Mononuclear cell (primary cell): Measurements from ENCODE around the gene P4HA2. TPM values are rescaled to one million over a fixed set of nuclear protein-coding genes. Genes with fewer than 3 reads are reported as not detected.

ENCODE experiments used
- H3K27me3 ChIP-seq: 2 replicates; pipeline ENCODE4 v1.6.0; 2011; ENCODE audit warnings: low read length, control low read depth; ENCODE audit not compliant: insufficient read depth
- H3K4me1 ChIP-seq: 2 replicates; pipeline ENCODE4 v1.5.1; 2011; ENCODE audit warnings: mild to moderate bottlenecking, low read length, control low read depth; ENCODE audit not compliant: insufficient read depth
- H3K4me3 ChIP-seq: 2 replicates; pipeline ENCODE4 v1.5.1; 2011; ENCODE audit warnings: mild to moderate bottlenecking, low read length, moderate library complexity
- H3K9me3 ChIP-seq: 2 replicates; pipeline ENCODE4 v1.5.1; 2011; ENCODE audit warnings: low read depth, mild to moderate bottlenecking, control low read depth, low read length
- total RNA-seq: library from RNA; depleted of rRNA; stranded (reverse); fragments of >200 nt; gene quantifications from one replicate; pipeline ENCODE4 v1.2.3, GENCODE V29; 2012

Gene P4HA2
- total RNA-seq, 1 donor, result 0.31 TPM

DNA sequence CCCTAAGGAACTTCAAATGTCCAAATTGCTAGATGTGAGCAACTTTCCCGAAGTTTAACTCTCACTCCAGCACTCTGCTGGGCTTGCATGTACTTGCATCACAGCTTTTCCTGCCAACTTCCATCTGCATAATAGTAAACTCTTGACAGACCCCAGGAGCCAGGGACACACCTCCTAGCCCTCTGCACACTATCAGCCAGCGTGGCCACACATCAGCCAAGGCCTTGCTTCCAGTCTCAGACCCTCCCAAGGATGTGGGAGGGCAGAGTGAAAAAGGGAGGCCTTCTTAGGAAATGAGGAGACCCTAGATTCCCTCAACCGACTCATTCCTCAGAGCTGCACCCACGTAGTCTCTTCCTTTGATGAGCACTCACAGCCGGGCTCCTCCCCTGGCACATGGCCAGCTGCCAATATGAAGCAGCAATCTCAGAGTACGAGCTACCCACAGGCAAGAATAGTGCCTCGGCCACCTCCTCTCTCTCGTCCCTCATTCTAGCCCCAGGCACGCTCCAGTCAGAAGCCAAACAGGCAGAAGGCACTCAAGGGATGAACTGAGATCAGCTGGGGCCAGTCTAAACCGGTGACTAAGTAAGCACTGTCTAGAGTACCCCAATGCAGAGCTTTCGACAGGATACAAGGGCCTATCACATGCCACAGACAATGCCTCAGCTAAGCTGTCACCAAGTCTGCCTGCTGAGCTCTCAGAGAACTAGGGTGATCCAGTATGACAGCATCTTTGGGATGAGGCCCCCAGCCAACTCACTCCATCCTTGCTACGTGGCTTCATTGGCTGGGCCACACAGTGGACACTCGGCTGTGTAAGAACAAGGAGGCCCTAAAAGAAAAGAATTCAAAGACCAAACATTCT lies 2.3 kb downstream of the P4HA2 start:
- Histone ChIP-seq H3K9me3 (no peaks in the 10 kb centered on the region), H3K4me1 (peaks cover 12% of the 10 kb centered on the region), H3K27me3 (peaks cover 9% of the 10 kb centered on the region), H3K4me3 (no peak overlapping the region)

DNA sequence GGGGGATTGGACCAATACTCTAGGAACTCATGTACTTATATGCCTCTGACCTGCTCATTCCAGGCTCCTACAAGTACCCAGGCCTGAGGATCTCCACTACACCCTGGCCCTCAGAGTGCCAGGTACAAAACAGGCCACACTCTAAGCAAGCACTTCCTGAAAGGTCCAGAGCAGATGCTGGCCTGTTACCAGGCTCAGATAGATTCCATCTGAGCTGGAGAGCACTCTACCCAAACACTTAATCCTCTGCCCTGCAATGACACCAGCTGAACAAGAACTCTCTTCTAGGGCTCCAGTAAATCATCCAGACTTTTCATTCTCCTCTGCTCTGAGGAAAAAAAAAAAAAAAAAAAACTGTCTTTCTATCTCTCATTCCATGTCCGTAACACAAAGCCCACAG lies 2.9 kb downstream of the P4HA2 start:
- peaks cover 12% of the 10 kb centered on the region for H3K4me1 ChIP-seq
- no peak overlapping the region for H3K4me3 ChIP-seq
- no peaks in the 10 kb centered on the region for H3K9me3 ChIP-seq
- peaks cover 9% of the 10 kb centered on the region for H3K27me3 ChIP-seq

DNA sequence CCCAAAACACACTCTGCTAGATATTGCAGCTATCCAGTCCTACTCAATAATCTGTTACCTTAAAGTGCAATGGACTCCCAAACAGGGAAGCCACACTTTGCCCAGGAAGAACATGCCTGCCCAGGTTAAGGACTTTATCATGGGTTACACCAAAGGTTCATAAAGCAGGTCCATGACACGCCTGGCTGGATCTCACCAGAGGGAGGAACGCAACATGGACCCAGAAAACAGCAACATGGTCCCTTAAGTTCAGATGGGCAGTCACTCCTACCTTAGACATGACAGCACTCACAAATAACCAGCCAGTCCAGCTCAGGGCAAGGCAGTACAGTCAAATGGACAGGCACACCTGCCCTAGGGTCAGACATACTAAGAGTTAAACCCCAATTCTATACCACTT lies 3.8 kb downstream of the P4HA2 start:
- Histone ChIP-seq H3K4me3 (no peak overlapping the region), H3K4me1 (peaks cover 12% of the 10 kb centered on the region), H3K27me3 (peaks cover 9% of the 10 kb centered on the region), H3K9me3 (no peaks in the 10 kb centered on the region)

DNA sequence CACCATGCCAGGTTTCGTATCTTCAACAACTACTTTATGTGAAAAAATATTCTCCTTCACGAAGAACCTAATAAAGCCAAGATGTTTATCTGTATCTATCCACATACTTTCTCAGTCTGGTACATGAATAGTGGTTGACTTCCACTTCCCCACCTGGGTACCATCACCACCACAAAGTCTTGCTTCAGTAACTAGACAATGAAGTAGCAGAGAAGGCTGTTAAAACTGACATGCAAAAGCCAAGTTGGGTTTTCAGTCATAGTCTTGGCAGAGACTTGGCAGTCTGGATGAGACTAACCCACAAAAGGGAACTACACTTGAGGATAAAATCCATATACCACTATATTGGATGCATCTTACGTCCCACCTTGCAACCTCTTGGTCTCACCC lies 5.0 kb downstream of the P4HA2 start:
- Histone ChIP-seq H3K4me1 (peaks cover 7% of the 10 kb centered on the region), H3K4me3 (no peak overlapping the region), H3K27me3 (peaks cover 7% of the 10 kb centered on the region), H3K9me3 (no peaks in the 10 kb centered on the region)

DNA sequence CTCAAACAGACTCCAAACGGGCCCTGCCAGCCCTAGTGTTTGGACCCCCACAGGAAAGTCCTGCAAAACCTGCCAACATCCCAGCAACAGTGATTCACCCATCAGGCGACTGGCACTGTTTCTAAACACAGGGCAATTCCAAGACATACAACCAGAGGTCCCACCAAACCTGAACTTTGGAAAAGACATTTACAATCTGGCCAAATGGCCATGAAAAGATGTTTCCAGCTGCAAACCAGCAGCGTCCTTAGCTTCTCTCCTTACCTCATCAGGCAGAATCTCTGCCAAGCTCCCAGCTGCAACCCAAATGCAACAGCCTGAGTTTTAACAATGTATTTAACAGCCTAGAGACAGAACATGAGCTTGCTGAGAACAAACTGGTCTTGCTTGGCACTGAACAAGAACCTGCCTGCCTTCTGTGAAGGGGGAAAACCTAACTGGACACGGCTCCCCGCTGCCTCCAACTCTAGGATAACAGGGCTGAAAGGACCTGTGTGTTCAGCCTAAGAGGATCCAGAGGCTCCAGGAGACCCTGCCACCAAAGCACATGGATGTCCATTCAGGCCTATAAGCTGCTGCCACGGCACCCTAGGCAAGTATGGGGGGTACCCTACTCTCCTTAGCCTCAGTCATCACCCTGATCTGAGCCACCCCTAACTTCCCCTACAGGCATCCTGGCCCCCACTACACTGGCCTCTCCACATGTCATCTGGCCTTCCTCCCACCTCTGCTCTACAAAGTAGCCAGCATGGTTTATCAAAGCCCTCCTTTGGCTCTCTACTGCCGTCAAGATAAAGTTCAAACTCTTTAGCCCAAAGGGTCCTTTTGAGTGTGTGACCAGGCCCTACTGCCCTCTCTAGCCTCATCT lies 5.6 kb downstream of the P4HA2 start:
- peaks cover 6% of the 10 kb centered on the region for H3K27me3 ChIP-seq
- H3K9me3 ChIP-seq, result no peaks in the 10 kb centered on the region
- H3K4me1 ChIP-seq, result peaks cover under 1% of the 10 kb centered on the region
- no peak overlapping the region for H3K4me3 ChIP-seq

DNA sequence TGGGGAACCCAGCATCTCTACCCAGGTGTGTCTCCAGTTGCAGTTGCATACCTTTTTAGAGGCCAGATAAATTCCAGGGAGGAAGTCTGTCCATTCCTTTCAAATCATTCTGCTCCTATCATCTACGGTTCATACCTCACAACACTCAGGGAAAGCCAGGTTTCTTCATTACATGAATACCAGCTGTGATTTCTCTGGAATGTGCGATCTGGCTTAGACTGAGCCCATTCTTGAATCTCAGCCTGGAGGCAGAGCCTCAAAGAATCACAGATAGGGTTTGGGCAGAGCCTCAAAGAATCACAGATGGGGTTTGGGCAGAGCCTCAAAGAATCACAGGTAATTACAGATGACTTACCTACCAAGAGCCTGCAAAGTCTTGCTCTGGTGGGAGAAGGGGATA lies 7.2 kb downstream of the P4HA2 start:
- H3K9me3 ChIP-seq, result no peaks in the 10 kb centered on the region
- H3K4me1 ChIP-seq, result no peaks in the 10 kb centered on the region

DNA sequence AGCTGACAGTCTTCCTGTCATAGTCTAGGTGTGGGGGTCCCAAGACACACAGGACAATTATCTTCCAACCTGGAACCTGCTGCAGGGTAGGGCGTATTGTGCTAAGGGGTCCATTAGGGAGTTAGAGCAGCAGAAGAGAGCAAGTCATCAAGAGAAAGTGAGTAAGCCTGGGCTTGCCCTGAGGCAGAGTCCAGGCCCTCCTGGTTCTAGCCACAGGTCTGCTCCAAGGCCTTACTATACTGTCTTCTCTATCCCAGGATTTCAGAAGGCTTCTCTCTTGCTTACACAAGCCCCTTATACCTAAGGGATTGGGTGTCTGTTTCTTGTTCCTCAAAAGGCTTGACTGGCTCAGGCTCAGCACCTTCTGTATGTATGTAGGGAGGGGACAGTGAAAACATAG lies 7.7 kb downstream of the P4HA2 start:
- Histone ChIP-seq H3K9me3 (no peaks in the 10 kb centered on the region), H3K4me1 (no peaks in the 10 kb centered on the region), H3K27me3 (no peaks in the 10 kb centered on the region), H3K4me3 (no peak overlapping the region)

More for the DNA sequence above, 7.2 kb downstream of the P4HA2 start:
- Histone ChIP-seq H3K4me3 (no peak overlapping the region), H3K27me3 (no peaks in the 10 kb centered on the region)

DNA sequence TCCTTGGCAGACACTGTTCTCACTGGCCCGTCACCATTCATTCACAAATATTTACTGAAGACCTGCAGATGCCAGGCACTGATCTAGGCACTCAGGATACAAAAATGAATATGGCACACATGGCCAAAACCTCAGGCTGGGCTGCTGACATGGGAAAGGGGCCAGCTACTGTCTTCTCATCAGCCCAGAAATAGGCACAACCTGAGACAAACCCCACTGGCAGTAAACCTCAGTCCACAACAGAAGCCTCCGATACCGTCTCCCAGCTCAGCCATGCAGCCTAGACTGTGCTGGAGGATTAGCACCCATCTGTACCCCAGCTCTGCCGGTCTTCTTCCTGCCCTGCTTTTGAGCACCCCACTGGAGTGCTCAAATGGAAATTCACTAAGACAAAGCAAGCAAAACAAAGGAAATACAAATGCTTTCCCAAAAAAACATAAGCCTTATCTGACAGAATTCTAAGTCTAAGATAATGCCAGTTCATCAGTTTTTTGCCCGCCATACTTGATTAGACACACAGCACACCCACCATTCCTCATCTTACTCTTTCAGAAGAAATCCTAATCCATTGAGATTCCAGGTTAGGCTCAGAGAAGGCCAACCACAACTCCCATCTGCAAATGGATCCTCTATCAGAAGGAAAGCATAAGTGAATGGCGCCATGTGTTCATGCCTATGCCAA lies 8.2 kb downstream of the P4HA2 start:
- Histone ChIP-seq H3K27me3 (no peaks in the 10 kb centered on the region), H3K4me3 (no peak overlapping the region), H3K4me1 (no peaks in the 10 kb centered on the region), H3K9me3 (no peaks in the 10 kb centered on the region)

DNA sequence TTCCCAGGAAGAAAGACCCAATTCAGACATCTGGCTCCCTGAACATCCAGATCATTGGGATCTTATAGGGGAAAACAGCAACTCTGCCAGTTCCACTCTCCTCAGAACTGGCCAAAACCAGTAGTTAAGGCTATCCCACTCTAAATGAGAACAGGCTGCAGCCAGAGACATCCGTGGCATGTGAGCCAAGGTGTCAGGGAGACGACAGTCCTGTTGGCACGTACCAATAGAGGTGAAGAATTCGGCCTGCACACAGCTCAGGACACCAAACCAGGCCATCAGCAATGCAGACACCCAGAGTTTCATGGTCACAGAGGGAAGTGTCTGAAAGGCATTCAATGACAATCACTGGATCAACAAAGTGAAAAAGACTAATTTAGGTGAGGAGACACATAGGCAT lies 9.3 kb downstream of the P4HA2 start:
- Histone ChIP-seq H3K4me3 (no peak overlapping the region), H3K9me3 (no peaks in the 10 kb centered on the region), H3K27me3 (no peaks in the 10 kb centered on the region), H3K4me1 (no peaks in the 10 kb centered on the region)

DNA sequence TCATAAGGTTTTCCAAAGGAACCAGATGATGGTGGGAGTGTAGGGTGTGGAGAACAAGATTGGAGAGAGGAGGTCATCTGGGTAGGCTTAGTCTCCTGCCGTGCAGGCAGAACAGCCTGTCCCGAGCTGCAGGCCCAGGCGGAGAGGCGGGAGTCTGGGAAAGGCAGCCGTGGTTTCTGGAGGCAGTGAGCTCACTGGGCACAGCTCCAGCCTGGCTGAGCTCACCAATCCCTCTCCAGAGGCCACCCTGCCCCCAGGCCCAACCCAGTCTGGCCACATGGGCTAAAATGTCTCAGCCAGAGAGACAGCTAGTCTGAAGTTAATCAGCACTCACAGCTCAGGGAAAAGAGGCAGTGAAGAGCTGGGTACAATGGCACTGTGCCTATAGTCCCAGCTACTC lies 12.3 kb downstream of the P4HA2 start:
- no peaks in the 10 kb centered on the region for H3K4me1 ChIP-seq
- no peaks in the 10 kb centered on the region for H3K9me3 ChIP-seq
- no peak overlapping the region for H3K4me3 ChIP-seq
- H3K27me3 ChIP-seq, result no peaks in the 10 kb centered on the region

DNA sequence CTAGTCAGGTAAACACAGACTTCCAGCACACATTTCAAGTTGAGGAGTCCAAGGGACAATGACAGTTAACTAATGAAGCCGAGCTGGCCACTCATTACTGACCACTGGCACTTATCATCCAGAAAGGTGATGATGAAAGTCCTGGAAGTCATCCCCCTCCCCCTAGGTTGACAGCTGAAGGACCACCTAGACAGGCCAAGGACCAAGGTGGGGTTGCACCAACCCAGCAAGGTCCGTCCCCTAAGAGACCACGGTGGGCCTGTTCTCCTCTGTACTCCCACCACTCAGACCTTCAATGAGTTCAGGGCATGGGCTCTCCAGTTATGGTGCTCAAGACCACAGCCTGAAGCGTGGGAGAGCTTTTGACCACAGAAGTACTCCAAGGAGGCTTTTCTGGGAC lies 13.2 kb downstream of the P4HA2 start:
- H3K4me1 ChIP-seq, result no peaks in the 10 kb centered on the region
- no peak overlapping the region for H3K4me3 ChIP-seq
- no peaks in the 10 kb centered on the region for H3K9me3 ChIP-seq
- no peaks in the 10 kb centered on the region for H3K27me3 ChIP-seq

DNA sequence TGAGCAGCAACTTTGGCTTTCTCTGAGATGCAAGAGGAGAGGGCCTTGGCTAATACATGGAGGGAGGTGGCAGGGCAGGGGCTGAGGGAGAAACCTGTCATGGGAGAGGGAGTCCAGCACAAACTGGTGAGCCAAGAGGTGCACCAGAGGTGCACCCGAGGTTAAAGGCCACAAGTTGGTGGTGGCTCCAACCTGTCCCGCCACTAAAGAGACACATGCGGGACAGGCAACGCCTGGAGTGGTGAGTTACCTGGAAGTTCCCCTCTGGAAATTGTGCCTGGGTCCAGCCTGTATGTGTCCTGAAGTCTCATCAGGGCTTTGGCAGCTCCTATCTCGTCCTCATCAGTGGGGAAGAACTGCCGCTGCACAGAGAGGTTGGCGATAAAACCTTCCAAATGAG lies 14.0 kb downstream of the P4HA2 start:
- Histone ChIP-seq H3K4me3 (no peak overlapping the region), H3K27me3 (no peaks in the 10 kb centered on the region), H3K4me1 (no peaks in the 10 kb centered on the region), H3K9me3 (no peaks in the 10 kb centered on the region)

DNA sequence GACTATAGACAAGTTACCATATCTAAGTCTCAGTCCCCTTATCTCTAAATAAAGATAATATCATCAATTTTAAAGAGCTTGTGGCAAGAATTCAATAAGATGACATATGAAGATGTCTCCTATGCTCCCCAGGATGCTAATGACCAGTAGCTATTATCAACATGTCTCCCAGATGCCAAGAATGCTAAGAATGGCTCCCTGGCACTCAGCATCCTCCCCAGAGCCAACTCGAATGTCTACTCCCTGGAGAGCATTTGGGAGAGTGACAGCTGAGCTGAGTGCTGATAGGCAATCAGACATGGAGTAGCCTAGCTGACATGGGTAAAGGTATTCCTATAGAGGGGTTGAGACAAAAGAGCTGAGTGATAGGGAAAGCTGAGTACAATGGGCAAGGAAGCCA lies 15.9 kb downstream of the P4HA2 start:
- no peak overlapping the region for H3K4me3 ChIP-seq
- H3K27me3 ChIP-seq, result no peaks in the 10 kb centered on the region
- H3K9me3 ChIP-seq, result no peaks in the 10 kb centered on the region
- no peaks in the 10 kb centered on the region for H3K4me1 ChIP-seq

DNA sequence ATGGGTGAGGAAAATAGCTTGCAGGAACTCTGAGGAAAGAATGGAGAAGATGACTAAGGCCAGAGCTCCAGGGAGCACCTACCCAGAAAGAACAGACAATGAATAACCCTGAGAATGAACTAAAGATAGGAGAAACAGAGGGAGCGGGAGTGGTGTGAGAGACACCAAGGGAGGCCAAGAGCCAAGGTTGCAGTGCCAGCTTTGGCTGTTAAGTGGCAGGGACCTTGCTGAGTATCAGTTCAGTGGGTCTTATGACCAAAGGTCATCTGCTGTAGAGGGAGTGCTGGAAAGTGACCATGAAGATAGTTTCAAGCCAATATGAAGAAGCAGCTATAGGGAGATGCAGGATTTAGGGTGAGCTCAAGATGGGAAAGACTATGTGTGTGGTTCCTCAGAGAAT lies 16.7 kb downstream of the P4HA2 start:
- no peak overlapping the region for H3K4me3 ChIP-seq
- H3K4me1 ChIP-seq, result no peaks in the 10 kb centered on the region
- no peaks in the 10 kb centered on the region for H3K9me3 ChIP-seq
- H3K27me3 ChIP-seq, result no peaks in the 10 kb centered on the region

DNA sequence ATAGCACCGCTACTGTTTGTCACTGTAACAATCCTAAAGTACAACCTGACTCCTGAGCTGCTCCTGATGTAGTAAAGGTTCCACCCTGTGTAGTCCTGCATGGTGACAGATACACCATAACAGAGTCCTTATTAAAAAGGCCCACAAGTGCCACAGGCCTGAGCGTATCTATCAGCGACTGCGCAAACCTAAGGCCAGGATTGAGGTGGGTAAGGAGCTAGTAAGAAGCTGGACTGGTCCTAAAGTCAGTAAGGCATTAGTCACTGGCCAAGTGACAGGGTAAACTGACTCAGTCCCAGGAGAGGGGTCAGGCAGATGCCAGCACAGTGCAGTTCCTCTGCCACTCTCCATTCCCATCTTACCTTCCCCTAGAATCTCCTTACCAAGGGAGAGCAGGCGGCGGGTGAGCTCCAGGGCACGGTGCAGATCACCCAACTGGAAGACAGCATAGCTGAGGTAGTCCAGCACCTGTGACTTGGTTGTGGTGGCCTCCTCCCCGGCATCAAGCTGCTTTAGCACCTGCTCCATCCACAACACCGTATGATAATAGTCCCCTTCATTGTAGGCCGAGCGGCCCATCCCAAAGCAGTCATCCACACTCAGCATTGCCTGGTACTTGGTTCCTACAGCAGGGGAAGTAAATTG lies 17.6 kb downstream of the P4HA2 start:
- Histone ChIP-seq H3K27me3 (no peaks in the 10 kb centered on the region), H3K4me3 (no peak overlapping the region), H3K4me1 (no peaks in the 10 kb centered on the region), H3K9me3 (no peaks in the 10 kb centered on the region)
